ENCODE results near the gene KIZ.

Gene KIZ

GRCh38 chr20:21105429-21106170, 20.3 kb upstream of the KIZ start:
- DNase-seq: peak; percentile 9

- no peak for DNase-seq
These were observed 19.5 kb upstream of the KIZ start, which contains the start of gene LINC00237 for GRCh38 chr20:21106171-21107017. TSS of gene LINC00237 (minus strand) at chr20:21106358.

- no peak for DNase-seq
These were observed 16.7 kb upstream of the KIZ start for GRCh38 chr20:21109144-21109543.

DNA sequence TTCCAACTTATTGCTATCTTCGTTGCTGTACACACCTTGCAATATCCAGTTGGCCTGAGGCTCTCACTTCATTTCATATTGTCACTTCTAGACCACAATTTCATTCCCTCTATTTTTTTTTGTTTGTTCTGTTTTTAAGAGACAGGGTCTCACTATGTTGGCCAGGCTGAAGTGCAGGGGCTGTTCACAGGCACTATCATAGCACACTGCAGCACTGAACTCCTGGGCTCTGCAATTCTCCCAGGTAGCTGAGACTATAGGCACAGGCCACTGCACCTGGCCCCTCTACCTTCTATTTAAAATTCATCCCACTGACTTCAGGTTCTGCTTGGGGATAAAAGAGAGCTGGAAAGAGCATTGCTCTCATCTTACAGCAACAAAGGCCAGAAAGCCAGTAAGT, 15.1 kb upstream of the KIZ start:
- DNase-seq: no peak

GRCh38 chr20:21111416-21111815, 14.5 kb upstream of the KIZ start:
- no peak for DNase-seq

- no peak for DNase-seq
These were observed 12.2 kb upstream of the KIZ start for GRCh38 chr20:21113697-21114096.

DNA sequence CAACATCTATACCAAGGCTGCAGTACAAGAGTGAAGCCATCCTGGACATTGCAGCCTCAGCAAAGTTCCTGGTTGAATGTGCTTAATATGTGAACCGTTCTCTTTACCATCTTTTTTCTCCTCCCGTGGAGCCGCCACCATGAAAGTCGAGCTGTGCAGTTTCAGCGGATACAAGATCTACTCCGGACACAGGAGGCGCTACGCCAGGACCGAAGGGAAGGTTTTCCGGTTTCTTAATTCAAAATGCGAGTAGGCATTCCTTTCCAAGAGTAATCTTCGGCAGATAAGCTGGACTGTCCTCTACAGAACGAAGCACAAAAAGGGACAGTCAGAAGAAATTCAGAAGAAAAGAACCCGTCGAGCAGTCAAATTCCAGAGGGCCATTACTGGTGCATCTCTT, 11.3 kb upstream of the KIZ start:
- DNase-seq: no peak

DNA sequence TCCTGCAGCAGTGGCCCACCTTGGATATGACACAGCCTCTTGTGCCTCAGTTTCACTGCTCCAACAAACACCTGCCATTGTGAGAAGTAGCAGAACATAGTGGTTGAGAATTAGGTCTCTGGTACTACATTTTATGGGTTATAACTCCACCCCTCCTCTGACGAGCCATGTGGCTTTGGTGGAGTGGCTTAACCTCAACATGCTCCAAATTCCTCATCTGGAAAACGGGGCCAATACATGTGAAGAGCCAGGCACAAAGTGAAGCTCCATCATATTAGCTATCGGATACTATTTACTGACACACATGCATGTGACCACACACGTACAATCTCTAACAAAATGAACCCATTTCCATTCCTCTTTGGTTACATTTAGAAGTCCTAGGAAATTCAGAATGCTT, 8.4 kb upstream of the KIZ start:
- no peak for DNase-seq

- DNase-seq: no peak
These were observed 7.7 kb upstream of the KIZ start for GRCh38 chr20:21118138-21118537.

- DNase-seq: no peak
These were observed 7.1 kb upstream of the KIZ start for GRCh38 chr20:21118782-21119181.

GRCh38 chr20:21124190-21124589, 1.7 kb upstream of the KIZ start:
- no peak for DNase-seq

DNA sequence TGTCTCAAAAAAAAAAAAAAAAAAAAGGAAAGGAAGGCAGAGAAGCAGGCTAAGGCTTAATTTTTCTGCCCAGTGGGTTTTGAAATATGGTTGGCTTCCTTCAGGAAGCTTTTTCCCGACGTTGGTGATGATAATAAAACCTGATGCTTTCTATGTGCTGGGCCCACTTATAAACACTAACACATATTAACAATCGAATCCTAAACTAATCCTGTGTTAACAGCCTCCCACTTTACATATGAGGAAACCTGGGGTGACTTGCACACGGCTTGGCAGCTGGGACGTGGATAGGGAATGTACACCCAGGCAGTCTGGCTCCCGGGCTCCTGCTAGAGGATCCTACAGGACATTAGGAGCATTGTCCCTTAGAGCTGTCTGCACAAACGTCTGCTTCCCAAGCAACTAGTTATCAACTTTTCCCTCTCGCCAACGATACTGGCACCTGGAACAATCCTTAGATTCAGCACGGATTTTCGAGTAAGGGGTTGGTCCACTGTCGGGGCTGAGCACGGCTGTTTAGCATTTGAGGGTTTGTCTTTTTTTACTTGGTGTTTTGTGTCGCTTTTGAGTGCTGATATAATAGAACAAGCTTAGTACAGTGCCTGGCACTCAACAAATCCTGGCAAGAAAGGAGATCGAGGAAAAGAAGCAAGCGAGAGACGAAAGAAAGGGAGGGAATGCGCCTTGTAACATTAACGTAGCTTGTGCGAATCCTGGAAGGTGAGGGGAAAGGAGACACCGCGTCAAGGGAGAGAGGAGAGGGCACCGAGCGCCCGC, 622 bp upstream of the KIZ start:
- no peak for DNase-seq

DNA sequence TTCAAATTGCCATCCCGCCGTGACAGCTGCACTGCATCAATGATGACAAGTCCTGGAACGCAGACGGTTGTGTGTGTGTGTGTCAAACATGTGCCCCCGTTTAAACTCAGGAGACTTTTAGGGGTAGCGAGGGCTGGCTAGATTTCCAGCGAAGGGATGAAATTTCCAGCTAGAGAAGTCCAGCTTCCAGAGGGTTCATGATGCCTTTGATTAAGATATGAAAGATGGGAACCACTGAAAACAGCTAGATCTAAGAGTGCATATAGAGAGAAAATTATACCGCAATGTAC, 644 bp downstream of the KIZ start:
- DNase-seq: no peak

DNA sequence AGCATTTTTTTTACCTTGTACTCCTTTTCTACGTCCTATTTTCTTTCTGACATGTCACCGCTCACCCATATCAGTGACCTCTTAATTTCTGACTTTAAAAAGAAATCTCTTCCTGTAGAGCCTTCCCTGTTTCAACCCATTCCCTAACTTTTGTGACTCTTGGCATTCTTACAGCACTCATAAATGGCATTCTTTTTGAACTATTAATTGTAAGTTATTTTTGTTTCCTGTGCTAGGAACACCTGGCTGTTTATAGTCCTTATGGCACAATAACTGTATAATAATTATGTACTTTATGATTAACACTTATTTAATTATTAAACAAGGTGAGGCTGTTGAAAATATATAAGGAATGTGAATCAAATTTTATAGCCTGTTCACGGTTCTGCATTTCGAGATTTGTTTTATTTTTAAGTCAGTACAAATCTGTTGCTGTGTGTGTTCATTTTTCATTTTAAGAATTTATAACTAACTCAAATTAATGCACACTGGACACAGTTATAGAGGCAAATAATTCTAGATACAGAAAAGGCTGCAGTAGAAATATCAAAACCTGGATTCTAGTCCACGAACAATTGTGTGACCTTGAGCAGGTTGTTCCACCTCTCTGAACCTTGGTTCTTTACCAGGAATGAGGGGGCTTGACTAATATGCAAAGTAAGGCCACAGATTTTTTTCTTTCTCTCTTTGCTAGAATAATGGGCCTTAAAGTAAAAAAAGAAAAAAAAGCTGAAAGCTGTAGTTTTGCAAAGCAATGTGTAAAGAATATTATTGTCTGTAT, 1.5 kb downstream of the KIZ start:
- no peak for DNase-seq

- DNase-seq: no peak
These were observed 4.0 kb downstream of the KIZ start for GRCh38 chr20:21129861-21130260.

DNA sequence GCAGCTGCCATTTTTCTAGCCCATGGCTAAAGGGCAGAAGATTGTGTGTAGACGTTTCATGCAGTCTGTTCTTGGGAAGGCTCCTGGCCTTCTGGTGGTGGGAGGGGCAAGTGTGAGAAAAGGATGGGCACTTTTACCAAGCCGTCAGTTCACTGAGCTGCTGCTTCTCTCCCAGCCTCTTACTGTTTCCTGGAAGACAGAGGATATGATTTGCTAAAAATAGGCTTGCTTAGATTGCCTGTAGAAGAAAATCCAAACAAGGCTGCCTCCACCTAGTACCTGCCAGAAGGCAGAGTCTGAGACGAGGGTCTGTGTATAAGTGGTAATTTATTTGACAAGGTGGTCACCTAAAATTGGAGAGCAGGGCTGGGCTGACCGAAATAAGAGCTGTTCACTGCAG, 7.5 kb downstream of the KIZ start:
- DNase-seq: no peak

DNA sequence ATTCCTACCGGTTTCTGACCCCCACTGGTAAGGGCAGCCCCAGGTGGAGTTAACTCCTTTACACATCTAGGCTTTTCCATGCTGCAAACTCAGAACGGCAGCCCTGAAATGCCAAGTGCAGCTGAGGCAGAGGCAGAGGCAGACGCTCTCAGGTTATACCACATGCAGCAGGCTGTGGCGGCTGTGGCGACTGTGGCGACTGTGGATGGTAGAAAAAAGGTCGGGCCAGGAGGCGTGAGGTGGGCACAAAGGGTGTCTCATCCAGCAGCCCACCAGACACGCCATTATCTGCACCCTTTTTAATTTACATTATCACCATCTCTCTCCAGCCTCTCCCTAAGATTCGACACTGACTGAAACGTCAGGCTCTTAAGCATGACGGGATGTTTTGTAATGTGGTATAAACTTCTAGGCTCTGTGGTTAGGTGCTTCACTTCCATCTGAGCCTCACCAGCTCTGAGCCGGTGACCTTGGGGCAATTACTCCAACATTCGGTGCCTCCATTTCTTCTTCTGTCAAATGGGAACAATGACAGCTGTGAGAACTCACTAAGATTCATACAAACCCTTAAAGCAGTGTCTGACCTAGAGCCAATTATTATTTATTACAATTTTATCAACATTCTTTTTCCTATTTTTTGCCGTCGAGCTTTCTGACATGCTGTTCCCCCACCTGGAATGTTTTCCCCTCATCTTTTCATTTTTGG, 8.2 kb downstream of the KIZ start:
- DNase-seq: no peak

GRCh38 chr20:21134883-21135493, 9.1 kb downstream of the KIZ start:
- no peak for DNase-seq

DNA sequence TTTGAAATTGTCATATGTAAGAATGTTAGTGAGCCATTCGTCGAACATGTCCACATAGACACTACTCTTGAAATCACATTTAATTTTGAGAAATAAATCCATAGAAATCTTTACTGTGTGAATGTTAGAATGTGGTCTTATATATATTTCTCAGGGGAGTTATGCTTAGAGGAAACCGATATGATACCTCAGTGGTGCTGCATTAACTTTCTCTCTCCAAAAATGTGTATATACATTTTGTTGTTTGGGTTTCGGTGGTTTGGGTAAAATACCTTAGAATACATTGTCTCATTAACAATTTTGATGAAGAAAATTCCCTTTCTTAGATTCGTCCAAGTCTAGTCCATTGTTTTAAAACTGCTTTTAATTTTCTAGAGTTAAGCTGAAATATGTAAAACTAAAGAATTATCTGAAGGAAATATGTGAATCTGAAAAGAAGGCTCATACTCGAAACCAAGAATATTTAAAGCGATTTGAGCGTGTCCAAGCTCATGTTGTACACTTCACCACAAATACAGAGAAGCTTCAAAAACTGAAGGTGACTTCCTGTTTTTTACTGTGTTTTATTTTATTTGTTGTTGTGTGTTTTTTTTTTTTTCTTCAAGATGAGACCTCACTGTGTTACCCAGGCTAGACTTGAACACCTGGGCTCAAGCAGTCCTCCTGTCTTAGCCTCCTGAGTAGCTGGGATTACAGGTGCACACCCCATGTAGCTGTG, 10.3 kb downstream of the KIZ start:
- no peak for DNase-seq

- no peak for DNase-seq
These were observed 11.2 kb downstream of the KIZ start for GRCh38 chr20:21137078-21137477.

DNA sequence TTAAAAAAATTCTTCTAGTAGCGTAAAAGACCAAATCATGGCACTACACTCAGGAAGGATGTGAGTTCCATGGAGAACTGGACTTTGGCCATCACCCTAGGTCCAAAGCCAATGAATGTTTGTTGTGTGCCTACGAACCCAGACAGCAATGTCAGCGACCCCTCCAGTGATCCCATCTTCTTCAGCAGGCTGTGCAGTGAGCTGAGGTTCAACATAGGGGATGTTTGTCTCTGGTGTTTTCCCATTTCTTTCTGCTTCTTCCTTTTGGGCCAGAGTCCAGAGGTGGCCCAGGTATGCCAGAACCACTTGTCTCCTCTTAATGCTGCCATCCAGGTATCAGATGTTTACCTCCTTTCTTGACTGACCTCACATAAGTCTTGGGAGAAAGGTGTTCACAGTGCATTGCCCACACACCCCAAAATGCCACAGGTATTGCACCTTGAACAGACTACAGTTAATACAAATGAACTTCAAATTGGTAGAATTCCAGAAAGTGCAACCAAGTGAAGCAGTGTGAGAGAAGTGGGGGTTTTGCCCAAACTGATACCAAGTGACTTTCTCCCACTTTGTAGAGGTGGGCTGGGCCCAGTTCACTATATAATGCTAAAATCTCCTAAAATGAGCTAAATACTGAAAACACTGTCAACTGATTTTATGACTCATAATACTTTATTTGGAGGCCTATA, 14.1 kb downstream of the KIZ start:
- DNase-seq: no peak

Measured in CD4-positive, alpha-beta T cell treated with Interleukin-17A for 1 hour (primary cell).